B cell (primary cell): ENCODE results near the gene CTSA. TPM values are rescaled to one million over a fixed set of nuclear protein-coding genes. Genes with fewer than 3 reads are reported as not detected.

Source experiments
- ATAC-seq: fragments of 200-7000 bp; cut with Tn5 transposase; one replicate; pipeline ENCODE4 v1.10.0; 2021; ENCODE audit warnings: low read depth, mild to moderate bottlenecking, moderate number of reproducible peaks, moderate library complexity
- CTCF ChIA-PET: fragments of 350-600 bp; sonication (Branson Sonifier 250); formaldehyde crosslinking; loops from one replicate; lab custom pipeline; 2021; ENCODE audit warnings: antibody characterized with exemption, inconsistent platforms; lab: Charles Lee
- POLR2A ChIA-PET: fragments of 350-600 bp; sonication (Branson Sonifier 250); formaldehyde crosslinking; loops from one replicate; lab custom pipeline; 2021; ENCODE audit warnings: antibody characterized with exemption; lab: Charles Lee
- DNase-seq: peaks from one replicate; pipeline ENCODE4 v3.0.0; 2013
- H2AFZ ChIP-seq: 2 replicates; pipeline ENCODE4 v1.6.1; 2012; ENCODE audit warnings: mild to moderate bottlenecking, low read depth, low read length; ENCODE audit not compliant: insufficient read depth, poor library complexity, severe bottlenecking
- H3K27ac ChIP-seq, 2 donors: 1 replicate in 1 of 2; 2 replicates in 1 of 2; pipeline ENCODE4 v1.5.1; 2012 to 2013; ENCODE audit warnings: low read length in 2 of 2, mild to moderate bottlenecking in 2 of 2, moderate library complexity in 1 of 2
- H3K27me3 ChIP-seq, 4 experiments: fragments of 200-600 bp in 1 of 4; sonication (generic) in 1 of 4; replicated peaks in 1 of 4; 1 replicate in 2 of 4; 2 replicates in 2 of 4; pipeline versions ENCODE4 v1.6.1 to v1.7.0; 2013 to 2016; ENCODE audit warnings: low read length in 3 of 4, mild to moderate bottlenecking in 2 of 4, mixed read lengths in 1 of 4, moderate library complexity in 1 of 4; ENCODE audit not compliant: insufficient read depth in 4 of 4, control insufficient read depth in 3 of 4; ENCODE audit errors: control extremely low read depth in 1 of 4
- H3K36me3 ChIP-seq, 2 experiments: replicated peaks in 1 of 2; 1 replicate in 1 of 2; 2 replicates in 1 of 2; pipeline versions ENCODE4 v1.6.1 to v1.7.1; 2013; ENCODE audit warnings: low read length in 1 of 2; ENCODE audit not compliant: insufficient read depth in 2 of 2, control insufficient read depth in 1 of 2; ENCODE audit errors: control extremely low read depth in 1 of 2, extremely low read depth in 1 of 2
- H3K4me1 ChIP-seq, 2 donors: fragments of 200-600 bp in 1 of 2; sonication (generic) in 1 of 2; 1 replicate in 1 of 2; 2 replicates in 1 of 2; pipeline versions ENCODE4 v1.5.1 to v1.6.1; 2013 to 2017; ENCODE audit warnings: low read length in 2 of 2; ENCODE audit not compliant: control insufficient read depth in 2 of 2, insufficient read depth in 2 of 2
- H3K4me2 ChIP-seq: replicated peaks from 2 replicates; pipeline ENCODE3; 2012; ENCODE audit warnings: mild to moderate bottlenecking, low read depth, low read length; ENCODE audit not compliant: poor library complexity, severe bottlenecking
- H3K4me3 ChIP-seq, 5 experiments: fragments of 200-600 bp in 1 of 5; sonication (generic) in 1 of 5; 1 replicate in 3 of 5; 2 replicates in 2 of 5; pipeline versions ENCODE4 v1.5.1 to v1.7.0; 2011 to 2016; ENCODE audit warnings: low read length in 4 of 5, mild to moderate bottlenecking in 4 of 5, low read depth in 2 of 5, control low read depth in 1 of 5, moderate library complexity in 1 of 5; ENCODE audit not compliant: insufficient read depth in 1 of 5; ENCODE audit errors: control extremely low read depth in 1 of 5, extremely low read depth in 1 of 5
- H3K79me2 ChIP-seq: fragments of 200-600 bp; sonication (generic); one replicate; pipeline ENCODE4 v1.6.0; 2016; ENCODE audit warnings: low read length; ENCODE audit not compliant: control insufficient read depth, insufficient read depth
- H3K9ac ChIP-seq: fragments of 200-600 bp; sonication (generic); 2 replicates; pipeline ENCODE4 v1.6.1; 2017; ENCODE audit warnings: mild to moderate bottlenecking, low read length, moderate library complexity
- H3K9me3 ChIP-seq, 3 donors: one replicate each; pipeline versions ENCODE4 v1.6.1 to v1.7.1; 2013; ENCODE audit warnings: low read length in 2 of 3; ENCODE audit not compliant: control insufficient read depth in 2 of 3, insufficient read depth in 1 of 3; ENCODE audit errors: control extremely low read depth in 1 of 3
- H4K20me1 ChIP-seq: 2 replicates; pipeline ENCODE4 v1.6.0; 2012; ENCODE audit warnings: mild to moderate bottlenecking, low read length; ENCODE audit not compliant: insufficient read depth, control insufficient read depth, poor library complexity, severe bottlenecking
- H3K27ac Mint-ChIP-seq: one replicate; pipeline ENCODE4 v1.8.0; 2021; ENCODE audit warnings: mixed read lengths
- H3K27me3 Mint-ChIP-seq: one replicate; pipeline ENCODE4 v1.8.0; 2021; ENCODE audit warnings: mixed read lengths
- H3K4me1 Mint-ChIP-seq: one replicate; pipeline ENCODE4 v1.8.0; 2021; ENCODE audit warnings: mixed read lengths
- H3K4me3 Mint-ChIP-seq: one replicate; pipeline ENCODE4 v1.8.0; 2021; ENCODE audit warnings: mixed read lengths
- H3K9me3 Mint-ChIP-seq: one replicate; pipeline ENCODE4 v1.8.0; 2022; ENCODE audit warnings: mixed read lengths; ENCODE audit not compliant: insufficient read depth
- CTCF ChIP-seq: fragments of 200-600 bp; IDR thresholded peaks from one replicate; pipeline ENCODE4 v1.8.0; 2022; ENCODE audit warnings: antibody characterized with exemption, mild to moderate bottlenecking
- EZH2 ChIP-seq: IDR thresholded peaks from 2 replicates; pipeline ENCODE4 v1.6.1; 2012; ENCODE audit warnings: borderline replicate concordance, low read depth, mild to moderate bottlenecking, moderate library complexity, low read length; ENCODE audit not compliant: insufficient read depth, poor library complexity, severe bottlenecking
- WGBS: methylation state at CpG from one replicate; pipeline ENCODE4 v1.1.5; 2013; ENCODE audit warnings: missing lambda C conversion rate; ENCODE audit not compliant: insufficient coverage; 5-methylcytosine and 5-hydroxymethylcytosine counted together
- intact Hi-C: fragments of 100-400 bp; cut with micrococcal nuclease; formaldehyde crosslinking; loops from one replicate; pipeline ENCODE4 v1.10.0; 2022
- polyA plus RNA-seq: library from polyadenylated mRNA; depleted of rRNA; stranded (reverse); fragments of >200 nt; gene quantifications from 2 replicates; pipeline ENCODE4 v1.2.3, GENCODE V29; 2012
- total RNA-seq, 2 donors: library from RNA; stranded (reverse); fragments of 120-200 nt in 1 of 2; gene quantifications; 1 replicate in 1 of 2; 2 replicates in 1 of 2; pipeline versions ENCODE4 v1.2.3 to v1.2.4, GENCODE V29; 2013 to 2022

The CTSA gene
- total and polyA plus RNA-seq, 2 donors (not counting 1 experiment from before 2014, with no cell fraction given), result 100 to 107 TPM

GRCh38 chr20:45845452-45845851, 45.7 kb upstream of the CTSA start:
- H3K36me3 ChIP-seq, result peaks cover 13 to 60% of the 10 kb centered on the region in 2 experiments
- TF ChIP-seq CTCF (no peak), EZH2 (no peak)
- H4K20me1 ChIP-seq, result no peaks in the 10 kb centered on the region
- no peak overlapping the region for H2AFZ ChIP-seq
- no peak for DNase-seq
- H3K4me1 Mint-ChIP-seq, result peaks cover 18% of the 10 kb centered on the region
- ChIA-PET CTCF (no interaction called here), POLR2A (no interaction called here)
- intact Hi-C loops, result no loop called here
- H3K4me1 ChIP-seq, result peaks cover 14 to 21% of the 10 kb centered on the region in 2 donors
- H3K9ac ChIP-seq, result no peak overlapping the region
- no peaks in the 10 kb centered on the region for H3K9me3 ChIP-seq
- no peaks in the 10 kb centered on the region for H3K27me3 ChIP-seq
- H3K27me3 Mint-ChIP-seq, result no peaks in the 10 kb centered on the region
- peaks cover 6% of the 10 kb centered on the region for H3K79me2 ChIP-seq
- no peak overlapping the region for H3K27ac Mint-ChIP-seq
- ATAC-seq, result no peak
- H3K4me2 ChIP-seq, result no peak overlapping the region
- no peaks in the 10 kb centered on the region for H3K9me3 Mint-ChIP-seq
- no peak overlapping the region for H3K27ac ChIP-seq
- no peak overlapping the region for H3K4me3 ChIP-seq
- H3K4me3 Mint-ChIP-seq, result no peak overlapping the region

- no peak for ATAC-seq
- CTCF ChIA-PET, result no interaction called here
Measured at GRCh38 chr20:45848421-45848820, 42.7 kb upstream of the CTSA start.

More at GRCh38 chr20:45848421-45848820, 42.7 kb upstream of the CTSA start:
- Mint-ChIP-seq H3K27me3 (no peaks in the 10 kb centered on the region), H3K4me3 (no peak overlapping the region), H3K4me1 (no peaks in the 10 kb centered on the region), H3K9me3 (no peaks in the 10 kb centered on the region), H3K27ac (no peak overlapping the region)
- Histone ChIP-seq H3K4me1 (no peaks in the 10 kb centered on the region), H3K27ac (no peak overlapping the region), H3K36me3 (peaks cover 9 to 64% of the 10 kb centered on the region in 2 experiments), H3K4me3 (no peak overlapping the region), H2AFZ (no peak overlapping the region), H4K20me1 (no peaks in the 10 kb centered on the region), H3K79me2 (peaks cover 16% of the 10 kb centered on the region), H3K27me3 (no peaks in the 10 kb centered on the region), H3K9ac (no peak overlapping the region), H3K9me3 (no peaks in the 10 kb centered on the region), H3K4me2 (no peak overlapping the region)
- WGBS, result 98% methylated on average over 8 of the region's 8 CpGs
- intact Hi-C loops, result no loop called here
- no peak for TF ChIP-seq CTCF
- no peak for TF ChIP-seq EZH2
- POLR2A ChIA-PET, result no interaction called here
- DNase-seq, result no peak
